Anterior cingulate cortex (tissue), 58 donors: ENCODE results near the gene BICD1.
A peak's percentile ranks its signal among the peaks of the same experiment; 100 is the strongest.
"Not testable (repeated sequence)": the region's sequence is repeated elsewhere in the genome, so short reads cannot be mapped to it uniquely, and the experiment has no call there.

Source experiments
- DNase-seq, 58 donors: peaks; one replicate each; lab custom pipeline; 2025; lab: John Stamatoyannopoulos, UW

Gene BICD1

GRCh38 chr12:32106517-32107358 lies at the start of gene BICD1:
TSS of gene BICD1 (plus strand) at chr12:32106847. CDS start at chr12:32107332, 485 bp downstream.
- DNase-seq = peak; percentile 15 to 93 (median 82)

GRCh38 chr12:32061033-32061432 lies 45.6 kb upstream of the BICD1 start:
- DNase-seq = no peak

GRCh38 chr12:32062881-32063280 lies 43.8 kb upstream of the BICD1 start:
- no peak for DNase-seq

- DNase-seq = no peak
Observed at GRCh38 chr12:32063796-32064195, 42.9 kb upstream of the BICD1 start.

GRCh38 chr12:32066206-32066605 lies 40.4 kb upstream of the BICD1 start:
- no peak for DNase-seq

GRCh38 chr12:32069071-32069470 lies 37.6 kb upstream of the BICD1 start:
- DNase-seq = no peak

GRCh38 chr12:32069731-32070130 lies 36.9 kb upstream of the BICD1 start:
- no peak for DNase-seq

- DNase-seq = no peak
Observed at GRCh38 chr12:32070370-32070769, 36.3 kb upstream of the BICD1 start.

GRCh38 chr12:32072102-32072501 lies 34.5 kb upstream of the BICD1 start:
- DNase-seq = no peak

GRCh38 chr12:32074432-32074831 lies 32.2 kb upstream of the BICD1 start:
- no peak for DNase-seq

- no peak for DNase-seq
Observed at GRCh38 chr12:32076941-32077340, 29.7 kb upstream of the BICD1 start.

GRCh38 chr12:32080435-32080834 lies 26.2 kb upstream of the BICD1 start:
- no peak for DNase-seq

GRCh38 chr12:32083489-32083888 lies 23.2 kb upstream of the BICD1 start:
- DNase-seq = peak in 3 of 58 donors; percentile 1 to 14 (median 6)

- DNase-seq = no peak
Observed at GRCh38 chr12:32084017-32084688, 22.5 kb upstream of the BICD1 start.

GRCh38 chr12:32084753-32085152 lies 21.9 kb upstream of the BICD1 start:
- no peak for DNase-seq

- no peak for DNase-seq
Observed at GRCh38 chr12:32087306-32087705, 19.3 kb upstream of the BICD1 start.

- no peak for DNase-seq
Observed at GRCh38 chr12:32089156-32089555, 17.5 kb upstream of the BICD1 start.

- no peak for DNase-seq
Observed at GRCh38 chr12:32089586-32089985, 17.1 kb upstream of the BICD1 start.

- no peak for DNase-seq
Observed at GRCh38 chr12:32091696-32092095, 15.0 kb upstream of the BICD1 start.

- DNase-seq = no peak
Observed at GRCh38 chr12:32098112-32098511, 8.5 kb upstream of the BICD1 start.

GRCh38 chr12:32099275-32099674 lies 7.4 kb upstream of the BICD1 start:
- DNase-seq = not testable (repeated sequence)

GRCh38 chr12:32100361-32100760 lies 6.3 kb upstream of the BICD1 start:
- no peak for DNase-seq
